ENCODE results near the gene ANKRD37.
"Not testable (repeated sequence)": the region's sequence is repeated elsewhere in the genome, so short reads cannot be mapped to it uniquely, and the experiment has no call there.

Gene ANKRD37, protein sequence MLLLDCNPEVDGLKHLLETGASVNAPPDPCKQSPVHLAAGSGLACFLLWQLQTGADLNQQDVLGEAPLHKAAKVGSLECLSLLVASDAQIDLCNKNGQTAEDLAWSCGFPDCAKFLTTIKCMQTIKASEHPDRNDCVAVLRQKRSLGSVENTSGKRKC

DNA sequence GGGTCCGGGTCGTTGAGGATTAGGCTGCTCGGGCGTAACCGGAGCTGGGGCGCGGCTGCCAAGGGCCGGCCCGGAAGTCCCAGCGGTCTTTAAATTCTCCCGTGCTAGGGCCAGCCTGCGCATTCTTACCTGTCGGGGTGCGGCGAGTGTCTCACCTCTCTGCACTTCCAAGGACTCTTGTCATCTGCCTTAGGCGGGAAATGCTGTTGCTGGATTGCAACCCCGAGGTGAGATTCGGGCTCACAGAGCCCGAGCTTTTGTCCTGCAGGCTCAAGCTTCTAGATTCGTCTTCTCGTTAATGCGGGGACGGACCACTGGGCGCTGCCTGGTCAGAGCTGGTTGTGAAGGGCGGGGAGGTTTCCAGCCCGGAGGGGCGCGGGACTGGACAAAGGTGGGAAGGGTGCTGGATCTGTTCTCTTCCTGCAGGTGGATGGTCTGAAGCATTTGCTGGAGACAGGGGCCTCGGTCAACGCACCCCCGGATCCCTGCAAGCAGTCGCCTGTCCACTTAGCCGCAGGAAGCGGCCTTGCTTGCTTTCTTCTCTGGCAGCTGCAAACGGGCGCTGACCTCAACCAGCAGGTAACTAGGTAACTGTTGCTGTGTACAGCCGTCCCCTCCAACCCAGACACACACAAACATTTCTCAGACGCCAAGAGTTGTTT, at the start of gene ANKRD37:
ANKRD37 (plus strand) TSS at position 118 of the 662 bp plus-strand sequence; CDS start at position 201, 83 bp downstream.
- peak in 1 of 2 experiments; percentile 7 for DNase-seq (ENCODE audit: low read depth in 2 of 2)

DNA sequence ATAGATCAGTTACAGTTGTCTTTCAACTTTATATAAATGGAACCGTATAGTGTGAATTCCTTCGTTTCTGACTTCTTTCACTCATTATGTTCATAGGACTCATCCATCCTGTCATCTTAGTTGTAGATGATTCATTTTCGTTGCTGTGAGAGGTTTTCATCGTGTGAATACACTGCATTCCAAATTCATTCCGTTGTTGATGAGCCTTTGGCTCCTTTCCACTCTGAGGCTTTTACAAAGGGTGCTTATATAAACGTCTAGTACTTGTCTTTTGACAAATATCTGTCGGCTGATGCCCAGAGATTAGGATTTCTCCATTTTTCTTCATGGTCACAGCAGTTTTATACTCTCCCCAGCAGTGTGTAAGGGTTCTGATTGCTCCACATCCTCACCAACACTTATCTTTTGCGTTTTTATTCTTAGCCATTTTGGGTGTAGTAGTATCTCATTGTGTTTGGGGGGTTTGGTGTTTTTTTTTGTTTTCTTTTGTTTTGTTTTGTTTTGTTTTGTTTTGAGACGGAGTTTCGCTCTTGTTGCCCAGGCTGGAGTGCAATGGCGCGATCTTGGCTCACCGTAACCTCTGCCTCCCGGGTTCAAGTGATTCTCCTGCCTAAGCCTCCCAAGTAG, 49.6 kb upstream of the ANKRD37 start:
- peak; percentile 32 to 37 for DNase-seq (ENCODE audit: low read depth in 2 of 2)

DNA sequence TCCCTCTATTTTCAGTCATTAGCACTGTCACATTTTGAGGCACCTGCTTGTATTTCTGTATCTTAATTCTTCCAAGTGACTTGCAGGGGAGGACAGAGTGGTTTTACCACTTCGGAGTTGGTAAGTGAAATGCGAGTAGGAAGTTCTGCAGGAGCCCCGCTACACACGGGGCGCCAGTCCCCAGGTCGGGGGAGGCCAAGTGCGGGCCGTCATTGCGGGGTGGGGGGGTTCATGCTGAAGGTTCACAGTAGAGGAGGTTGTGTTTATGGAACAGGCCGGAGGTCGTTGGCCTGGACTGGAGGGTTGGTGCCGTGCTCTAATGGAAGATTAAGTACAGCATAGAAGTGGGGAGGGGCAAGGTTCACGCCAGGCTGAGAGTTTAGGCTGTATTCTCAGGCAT, 45.0 kb upstream of the ANKRD37 start:
- no peak for DNase-seq (ENCODE audit: low read depth in 2 of 2)

DNA sequence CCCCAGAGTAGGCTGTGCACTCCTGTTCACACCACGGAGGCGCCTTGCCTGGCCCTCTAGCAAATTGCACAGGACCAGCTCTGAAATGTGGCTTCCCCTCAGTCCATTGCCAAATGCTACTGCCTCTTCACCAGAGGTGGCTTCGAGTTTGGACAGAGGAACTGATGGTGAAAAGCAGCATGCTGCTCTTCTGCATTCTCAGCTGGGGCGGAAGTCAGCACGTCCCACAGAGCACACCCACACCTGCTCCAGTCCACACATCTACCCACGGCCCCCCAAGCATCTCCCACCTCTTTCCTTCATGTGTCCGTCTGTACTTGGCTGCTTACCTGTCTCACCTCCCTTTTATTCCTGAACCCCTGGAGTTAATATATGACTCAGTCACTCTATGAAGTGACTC, 44.4 kb upstream of the ANKRD37 start:
- no peak for DNase-seq (ENCODE audit: low read depth in 2 of 2)

DNA sequence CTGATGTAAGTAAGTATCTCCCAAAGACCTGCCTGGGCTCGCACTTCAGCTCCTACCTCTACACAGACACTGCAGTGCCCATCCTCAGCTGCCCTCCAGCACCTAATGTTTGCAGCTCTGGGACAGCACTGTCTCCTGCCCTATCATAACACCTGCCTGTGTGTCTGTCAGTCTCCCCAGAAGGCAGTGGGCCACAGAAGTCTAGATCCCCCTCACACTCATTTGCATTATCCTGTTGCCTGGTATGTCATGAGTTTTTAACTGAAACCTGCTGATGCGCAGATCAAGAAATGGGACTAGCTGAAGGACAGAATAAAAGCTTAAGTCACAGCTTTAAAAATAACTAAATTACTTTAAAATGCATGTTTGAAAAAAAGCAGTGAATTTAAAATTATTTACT, 43.9 kb upstream of the ANKRD37 start:
- DNase-seq (ENCODE audit: low read depth in 2 of 2): no peak

DNA sequence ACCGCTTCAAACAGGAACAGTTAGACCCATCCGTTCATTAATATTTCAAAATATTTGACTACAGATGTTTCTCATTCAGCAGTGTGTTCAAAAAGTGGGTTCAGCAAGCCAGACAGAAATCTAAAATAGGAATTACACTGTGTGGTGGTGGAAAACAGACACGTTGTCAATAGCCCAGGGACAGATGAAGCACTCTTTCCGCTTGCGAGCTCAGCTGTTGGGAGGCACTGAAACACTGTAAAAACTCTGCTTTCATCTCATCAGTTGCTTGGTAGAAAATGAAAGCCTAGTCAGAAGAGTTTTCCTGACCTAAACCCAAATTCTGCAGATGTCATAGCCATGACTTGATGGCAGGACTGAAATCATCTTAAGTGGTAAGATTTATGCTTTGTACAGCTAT, 39.4 kb upstream of the ANKRD37 start:
- DNase-seq (ENCODE audit: low read depth in 2 of 2): no peak

DNA sequence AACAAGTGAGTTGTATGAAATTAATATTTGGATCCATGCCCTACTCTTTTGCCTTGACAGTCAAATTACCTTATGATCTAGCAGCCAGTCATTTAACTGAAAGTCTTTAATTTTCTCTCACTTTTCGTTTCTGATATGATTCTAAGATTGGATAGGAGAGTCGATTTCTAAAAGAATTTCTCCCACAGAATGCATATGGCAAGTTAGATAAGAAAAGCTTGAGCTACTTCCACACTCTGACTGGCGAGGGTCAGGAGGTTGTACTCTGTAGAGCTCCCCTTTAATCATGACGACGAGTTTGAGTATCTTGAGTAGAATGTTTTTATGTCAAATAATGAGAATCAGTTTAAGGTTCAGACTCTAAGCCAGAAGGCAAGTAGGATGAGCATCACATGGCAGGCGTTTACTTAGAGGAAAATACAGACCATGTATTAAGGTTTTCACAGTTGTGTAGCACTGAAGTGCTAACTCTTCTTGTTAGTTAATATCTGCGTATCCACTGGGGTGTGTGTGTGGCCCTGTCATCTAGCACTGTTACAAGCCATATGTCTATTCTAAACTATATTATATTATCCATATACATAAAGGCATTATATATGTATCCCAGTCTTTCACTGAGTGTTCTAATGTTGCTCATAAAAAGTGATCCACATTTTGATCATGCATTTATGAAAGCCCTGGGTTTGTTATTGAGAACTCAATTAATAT, 38.8 kb upstream of the ANKRD37 start:
- no peak for DNase-seq (ENCODE audit: low read depth in 2 of 2)

DNA sequence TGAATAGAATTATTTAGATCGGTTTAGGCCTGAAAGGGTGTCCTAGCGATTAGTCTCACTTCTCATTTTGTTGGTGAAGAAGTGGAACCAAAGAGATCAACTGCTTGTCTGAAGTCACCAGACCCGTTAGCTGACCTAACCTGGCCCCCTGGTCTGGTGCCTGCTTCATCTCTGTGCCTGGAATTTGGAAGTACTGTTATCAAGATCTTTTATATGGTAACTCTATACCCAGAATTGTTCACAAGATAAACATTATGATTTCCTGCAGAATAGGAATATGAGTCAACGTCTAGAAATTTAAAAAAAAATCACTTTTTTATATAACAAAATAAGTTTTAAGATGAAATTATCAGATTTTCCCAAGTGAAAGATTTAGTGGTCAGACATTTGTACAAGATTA, 38.1 kb upstream of the ANKRD37 start:
- no peak for DNase-seq (ENCODE audit: low read depth in 2 of 2)

DNA sequence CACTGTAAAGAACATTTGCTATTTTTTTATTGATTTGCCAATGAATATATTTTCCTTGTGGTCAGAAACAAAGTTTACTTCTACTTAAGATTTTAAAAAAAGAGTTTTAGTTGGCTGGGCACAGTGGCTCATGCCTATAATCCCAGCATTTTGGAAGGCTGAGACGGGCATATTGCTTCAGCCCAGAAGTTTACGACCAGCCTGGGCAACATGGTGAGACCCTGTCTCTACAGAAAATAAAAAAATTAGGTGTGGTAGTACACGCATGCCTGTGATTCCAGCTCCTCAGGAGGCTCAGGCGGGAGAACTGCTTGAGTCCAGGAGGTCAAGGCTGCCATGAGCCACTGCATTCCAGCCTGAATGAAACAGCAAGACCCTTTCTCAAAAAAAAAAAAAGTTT, 37.7 kb upstream of the ANKRD37 start:
- no peak for DNase-seq (ENCODE audit: low read depth in 2 of 2)

DNA sequence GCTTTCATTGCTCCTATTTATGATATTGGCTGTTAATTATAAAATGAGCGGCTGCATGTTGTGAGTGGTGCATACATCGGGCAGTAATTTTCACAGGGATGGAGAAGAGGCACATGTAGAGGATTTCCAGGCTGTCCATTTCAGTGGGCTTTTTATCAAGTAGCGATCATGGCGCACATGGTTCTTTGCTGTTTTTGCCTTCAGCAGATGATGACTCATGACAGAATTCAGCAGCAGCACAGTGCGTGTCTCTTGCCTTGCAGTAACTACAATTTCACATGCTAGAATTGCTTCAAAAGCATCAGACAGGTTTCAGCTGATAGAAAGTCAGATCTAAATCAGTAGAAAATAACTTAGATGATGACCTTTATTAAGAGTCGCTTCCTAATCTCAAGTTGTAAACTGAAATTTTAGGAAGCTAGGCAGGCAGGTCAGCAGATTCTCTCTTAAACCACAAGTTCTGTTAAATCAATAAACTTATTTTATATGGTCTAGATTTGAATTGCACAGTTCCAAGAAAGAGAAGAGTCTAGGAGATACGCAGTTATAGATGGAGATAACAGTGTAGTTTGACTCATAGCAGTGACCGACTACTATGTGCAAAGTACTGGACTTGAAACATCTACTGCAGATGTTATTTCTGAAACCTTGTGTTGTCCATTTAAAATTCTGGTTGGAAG, 36.7 kb upstream of the ANKRD37 start:
- DNase-seq (ENCODE audit: low read depth in 2 of 2): no peak

DNA sequence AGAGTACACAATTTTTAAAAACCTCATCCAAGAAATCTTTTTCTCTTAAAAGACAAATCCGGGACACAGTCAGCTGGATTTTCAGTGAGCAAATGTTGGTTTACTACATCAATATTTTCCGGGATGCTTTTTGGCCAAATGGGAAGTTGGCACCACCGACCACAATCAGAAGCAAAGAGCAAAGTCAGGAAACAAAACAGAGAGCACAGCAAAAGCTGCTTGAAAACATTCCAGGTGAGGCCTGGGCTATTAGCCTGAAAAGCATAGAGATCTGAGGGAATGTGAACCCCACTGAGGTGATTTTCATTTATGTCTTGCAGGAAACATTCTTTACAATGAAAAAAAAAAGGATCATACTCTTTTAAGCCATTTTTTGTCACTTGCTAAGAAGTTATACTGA, 34.8 kb upstream of the ANKRD37 start:
- no peak for DNase-seq (ENCODE audit: low read depth in 2 of 2)

DNA sequence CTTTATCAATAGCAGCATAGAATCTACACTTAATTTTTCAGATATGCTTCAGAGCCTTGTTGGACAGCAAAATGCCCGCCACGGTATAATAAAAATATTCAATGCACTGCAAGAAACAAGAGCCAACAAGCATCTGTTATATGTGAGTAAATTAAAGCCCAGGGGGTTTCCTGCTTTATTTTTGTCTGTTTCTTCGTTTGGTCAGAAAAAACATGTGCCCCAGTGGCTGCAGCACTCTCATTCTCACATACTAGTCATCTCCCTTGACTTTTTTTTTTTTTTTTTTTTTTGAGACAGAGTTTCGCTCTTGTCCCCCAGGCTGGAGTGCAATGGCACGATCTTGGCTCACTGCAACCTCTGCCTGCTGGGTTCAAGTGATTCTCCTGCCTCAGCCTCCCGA, 34.1 kb upstream of the ANKRD37 start:
- DNase-seq (ENCODE audit: low read depth in 2 of 2): not testable (repeated sequence)

DNA sequence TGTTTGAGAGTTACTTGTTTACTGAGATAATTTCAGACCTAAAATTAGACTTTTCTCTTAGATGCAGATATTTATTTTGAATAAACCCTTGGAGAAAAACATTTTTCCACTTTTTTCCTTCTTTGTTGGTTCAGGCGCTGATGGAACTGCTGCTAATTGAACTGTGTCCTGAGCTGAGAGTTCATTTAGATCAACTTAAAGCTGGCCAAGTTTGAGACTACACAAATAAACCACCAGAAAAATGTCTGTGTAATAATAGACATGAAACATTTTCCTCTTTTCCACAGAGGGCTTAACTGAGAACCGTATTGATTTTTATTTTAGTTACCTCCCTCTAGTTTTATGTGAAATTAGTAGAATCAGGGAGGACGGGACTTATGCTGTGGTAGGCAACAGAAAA, 33.4 kb upstream of the ANKRD37 start:
- no peak for DNase-seq (ENCODE audit: low read depth in 2 of 2)

DNA sequence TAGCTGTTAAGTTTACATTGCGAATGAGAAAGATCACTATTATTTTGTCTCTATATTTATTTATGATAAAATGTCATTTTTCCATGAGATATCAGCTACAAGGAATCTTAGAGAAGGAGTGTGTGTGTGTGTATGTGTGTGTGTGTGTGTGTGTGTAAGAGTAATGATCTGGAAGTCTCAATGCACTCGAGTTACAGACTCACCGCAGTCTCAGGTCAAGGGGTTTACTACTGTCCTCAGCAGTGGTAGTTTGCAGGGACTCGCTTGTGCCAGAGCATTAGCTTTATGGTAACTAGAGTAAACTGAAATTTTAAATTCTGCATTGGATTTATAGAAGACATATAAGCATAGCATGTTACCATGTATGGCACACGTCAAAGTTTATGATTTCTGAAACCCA, 31.8 kb upstream of the ANKRD37 start:
- no peak for DNase-seq (ENCODE audit: low read depth in 2 of 2)

DNA sequence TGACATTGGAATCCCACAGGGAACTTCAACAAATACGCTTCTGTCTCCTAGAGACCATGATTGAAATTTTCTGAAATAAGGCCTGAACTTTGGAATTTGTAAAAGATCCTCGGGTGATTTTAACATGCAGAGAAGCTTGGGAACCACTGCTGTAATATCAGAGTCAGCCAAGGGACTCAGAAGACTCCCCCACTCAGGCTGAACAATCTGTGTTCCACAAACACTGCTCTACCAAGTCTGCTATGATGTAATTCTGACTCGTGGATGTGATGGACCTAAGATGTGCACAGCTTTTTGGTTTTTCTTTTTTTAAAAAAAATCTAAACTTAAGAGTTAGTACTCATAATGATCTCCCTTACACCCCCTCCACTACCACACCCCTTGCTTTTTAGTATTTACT, 26.9 kb upstream of the ANKRD37 start:
- DNase-seq (ENCODE audit: low read depth in 2 of 2): no peak

DNA sequence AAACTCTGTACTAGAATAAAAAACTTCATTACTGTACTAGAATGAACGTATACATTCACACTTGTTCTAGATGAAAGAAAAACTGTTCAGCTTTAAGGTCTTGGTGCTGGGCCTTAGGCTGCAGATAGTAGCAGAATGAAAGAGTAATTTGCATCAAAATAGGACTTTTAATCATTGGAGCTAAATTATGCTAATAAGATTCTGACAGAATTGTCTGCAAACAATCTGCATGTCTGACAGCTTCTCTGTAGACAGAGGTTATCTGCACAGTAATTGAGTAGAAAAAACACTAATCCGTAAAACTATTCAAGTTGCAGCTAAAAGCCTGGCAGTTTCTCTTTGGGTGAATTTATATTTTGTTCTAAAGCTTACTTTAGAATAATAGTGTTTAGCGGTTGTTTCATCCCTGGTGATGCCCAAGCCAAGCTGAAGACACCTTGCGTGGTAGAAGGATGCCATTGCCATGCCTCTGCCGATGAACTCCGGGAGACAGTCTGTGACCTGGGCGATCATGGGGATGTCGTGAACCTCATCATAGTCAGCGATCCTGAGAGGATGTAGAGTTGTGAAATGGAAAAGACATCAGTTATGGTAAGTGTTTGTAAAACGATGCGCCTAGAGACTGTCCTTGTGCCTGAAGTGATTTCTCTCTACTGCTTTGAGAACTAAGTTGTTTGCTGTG, 26.2 kb upstream of the ANKRD37 start:
- DNase-seq (ENCODE audit: low read depth in 2 of 2): no peak

DNA sequence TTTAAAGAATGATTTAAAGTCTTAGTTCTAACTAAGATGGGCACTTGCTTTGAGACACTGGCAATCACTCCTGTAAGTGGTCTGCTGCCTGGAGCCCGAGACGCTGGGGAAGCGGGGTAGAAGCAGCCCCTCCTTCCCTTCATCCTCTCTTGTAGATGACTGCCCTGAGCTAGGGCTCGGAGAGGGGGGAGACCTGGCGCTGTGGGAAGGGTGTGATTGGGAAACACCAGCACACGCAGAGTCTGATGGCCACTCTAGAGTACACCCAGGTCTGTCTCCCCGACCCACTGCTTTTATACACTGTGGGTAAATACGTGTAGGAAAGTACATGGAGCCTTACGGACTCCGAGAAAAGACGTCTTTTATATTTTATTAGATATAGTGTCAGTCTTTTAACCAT, 24.9 kb upstream of the ANKRD37 start:
- DNase-seq (ENCODE audit: low read depth in 2 of 2): no peak

DNA sequence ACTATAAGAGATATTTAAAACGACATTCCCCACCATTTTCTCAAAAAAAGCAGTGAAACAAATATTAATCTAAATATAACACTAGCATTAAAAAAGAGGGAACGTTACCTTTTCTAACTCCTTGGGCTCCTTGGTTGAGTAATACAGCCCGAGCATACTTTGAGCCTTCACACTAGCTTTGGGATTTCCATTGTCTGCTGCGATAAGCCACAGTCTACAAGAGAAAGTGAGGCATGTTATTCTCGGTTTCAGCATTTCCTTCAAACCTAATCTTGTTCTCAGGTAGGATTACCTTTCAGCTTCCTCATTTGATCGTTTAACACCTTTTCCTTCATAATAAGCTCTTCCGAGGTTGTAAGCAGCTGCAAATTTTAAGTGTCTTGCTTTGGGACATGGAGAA, 22.6 kb upstream of the ANKRD37 start:
- no peak for DNase-seq (ENCODE audit: low read depth in 2 of 2)

DNA sequence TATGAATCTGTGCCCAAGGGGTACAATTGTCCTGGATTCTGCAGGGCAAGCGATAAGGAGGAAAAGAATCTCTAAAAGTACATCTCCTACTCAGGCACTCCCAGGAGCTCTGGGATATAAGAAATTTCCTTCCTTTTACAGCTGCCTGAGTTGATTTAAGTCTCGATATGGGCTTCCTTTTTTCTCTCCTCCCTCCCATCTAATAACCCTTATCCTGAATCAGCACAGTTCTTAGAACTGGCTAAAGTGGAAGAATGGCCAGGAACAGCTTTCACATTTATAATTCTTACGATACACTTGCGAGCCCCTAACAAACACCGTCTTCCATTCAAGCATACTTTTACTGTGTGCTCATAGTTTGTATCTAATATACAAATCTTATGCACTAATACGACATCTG, 22.1 kb upstream of the ANKRD37 start:
- no peak for DNase-seq (ENCODE audit: low read depth in 2 of 2)

DNA sequence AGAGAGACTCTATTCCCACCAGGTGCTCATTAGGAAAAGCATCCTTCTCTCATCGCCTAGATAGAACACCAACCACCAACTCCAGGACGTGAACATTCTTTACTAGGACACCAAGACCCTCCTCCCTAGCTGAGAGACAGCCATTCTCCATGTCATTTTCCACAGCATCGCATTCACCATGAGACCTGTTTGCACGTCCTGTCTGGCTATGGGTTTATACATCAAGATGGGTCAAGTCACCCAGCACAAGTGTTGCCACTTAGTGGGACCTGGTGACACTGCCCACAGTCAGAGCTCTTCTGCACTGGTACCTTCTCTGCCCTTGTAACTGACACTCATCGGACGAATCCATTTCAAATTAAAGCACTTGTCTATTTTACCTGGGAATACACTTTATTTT, 18.4 kb upstream of the ANKRD37 start:
- no peak for DNase-seq (ENCODE audit: low read depth in 2 of 2)
